B cell (primary cell): Measurements from ENCODE around the gene RASL10B. TPM values are rescaled to one million over a fixed set of nuclear protein-coding genes. Genes with fewer than 3 reads are reported as not detected.

Experiments
- ATAC-seq: fragments of 200-7000 bp; cut with Tn5 transposase; one replicate; pipeline ENCODE4 v1.10.0; 2021; ENCODE audit warnings: low read depth, mild to moderate bottlenecking, moderate number of reproducible peaks, moderate library complexity
- CTCF ChIA-PET: fragments of 350-600 bp; sonication (Branson Sonifier 250); formaldehyde crosslinking; loops from one replicate; lab custom pipeline; 2021; ENCODE audit warnings: antibody characterized with exemption, inconsistent platforms; lab: Charles Lee
- POLR2A ChIA-PET: fragments of 350-600 bp; sonication (Branson Sonifier 250); formaldehyde crosslinking; loops from one replicate; lab custom pipeline; 2021; ENCODE audit warnings: antibody characterized with exemption; lab: Charles Lee
- DNase-seq: peaks from one replicate; pipeline ENCODE4 v3.0.0; 2013
- H2AFZ ChIP-seq: 2 replicates; pipeline ENCODE4 v1.6.1; 2012; ENCODE audit warnings: mild to moderate bottlenecking, low read depth, low read length; ENCODE audit not compliant: insufficient read depth, poor library complexity, severe bottlenecking
- H3K27ac ChIP-seq, 2 donors: 1 replicate in 1 of 2; 2 replicates in 1 of 2; pipeline ENCODE4 v1.5.1; 2012 to 2013; ENCODE audit warnings: low read length in 2 of 2, mild to moderate bottlenecking in 2 of 2, moderate library complexity in 1 of 2
- H3K27me3 ChIP-seq, 4 experiments: fragments of 200-600 bp in 1 of 4; sonication (generic) in 1 of 4; replicated peaks in 1 of 4; 1 replicate in 2 of 4; 2 replicates in 2 of 4; pipeline versions ENCODE4 v1.6.1 to v1.7.0; 2013 to 2016; ENCODE audit warnings: low read length in 3 of 4, mild to moderate bottlenecking in 2 of 4, mixed read lengths in 1 of 4, moderate library complexity in 1 of 4; ENCODE audit not compliant: insufficient read depth in 4 of 4, control insufficient read depth in 3 of 4; ENCODE audit errors: control extremely low read depth in 1 of 4
- H3K36me3 ChIP-seq, 2 experiments: replicated peaks in 1 of 2; 1 replicate in 1 of 2; 2 replicates in 1 of 2; pipeline versions ENCODE4 v1.6.1 to v1.7.1; 2013; ENCODE audit warnings: low read length in 1 of 2; ENCODE audit not compliant: insufficient read depth in 2 of 2, control insufficient read depth in 1 of 2; ENCODE audit errors: control extremely low read depth in 1 of 2, extremely low read depth in 1 of 2
- H3K4me1 ChIP-seq, 2 donors: fragments of 200-600 bp in 1 of 2; sonication (generic) in 1 of 2; 1 replicate in 1 of 2; 2 replicates in 1 of 2; pipeline versions ENCODE4 v1.5.1 to v1.6.1; 2013 to 2017; ENCODE audit warnings: low read length in 2 of 2; ENCODE audit not compliant: control insufficient read depth in 2 of 2, insufficient read depth in 2 of 2
- H3K4me2 ChIP-seq: replicated peaks from 2 replicates; pipeline ENCODE3; 2012; ENCODE audit warnings: mild to moderate bottlenecking, low read depth, low read length; ENCODE audit not compliant: poor library complexity, severe bottlenecking
- H3K4me3 ChIP-seq, 5 experiments: fragments of 200-600 bp in 1 of 5; sonication (generic) in 1 of 5; 1 replicate in 3 of 5; 2 replicates in 2 of 5; pipeline versions ENCODE4 v1.5.1 to v1.7.0; 2011 to 2016; ENCODE audit warnings: low read length in 4 of 5, mild to moderate bottlenecking in 4 of 5, low read depth in 2 of 5, control low read depth in 1 of 5, moderate library complexity in 1 of 5; ENCODE audit not compliant: insufficient read depth in 1 of 5; ENCODE audit errors: control extremely low read depth in 1 of 5, extremely low read depth in 1 of 5
- H3K79me2 ChIP-seq: fragments of 200-600 bp; sonication (generic); one replicate; pipeline ENCODE4 v1.6.0; 2016; ENCODE audit warnings: low read length; ENCODE audit not compliant: control insufficient read depth, insufficient read depth
- H3K9ac ChIP-seq: fragments of 200-600 bp; sonication (generic); 2 replicates; pipeline ENCODE4 v1.6.1; 2017; ENCODE audit warnings: mild to moderate bottlenecking, low read length, moderate library complexity
- H3K9me3 ChIP-seq, 3 donors: one replicate each; pipeline versions ENCODE4 v1.6.1 to v1.7.1; 2013; ENCODE audit warnings: low read length in 2 of 3; ENCODE audit not compliant: control insufficient read depth in 2 of 3, insufficient read depth in 1 of 3; ENCODE audit errors: control extremely low read depth in 1 of 3
- H4K20me1 ChIP-seq: 2 replicates; pipeline ENCODE4 v1.6.0; 2012; ENCODE audit warnings: mild to moderate bottlenecking, low read length; ENCODE audit not compliant: insufficient read depth, control insufficient read depth, poor library complexity, severe bottlenecking
- H3K27ac Mint-ChIP-seq: one replicate; pipeline ENCODE4 v1.8.0; 2021; ENCODE audit warnings: mixed read lengths
- H3K27me3 Mint-ChIP-seq: one replicate; pipeline ENCODE4 v1.8.0; 2021; ENCODE audit warnings: mixed read lengths
- H3K4me1 Mint-ChIP-seq: one replicate; pipeline ENCODE4 v1.8.0; 2021; ENCODE audit warnings: mixed read lengths
- H3K4me3 Mint-ChIP-seq: one replicate; pipeline ENCODE4 v1.8.0; 2021; ENCODE audit warnings: mixed read lengths
- H3K9me3 Mint-ChIP-seq: one replicate; pipeline ENCODE4 v1.8.0; 2022; ENCODE audit warnings: mixed read lengths; ENCODE audit not compliant: insufficient read depth
- EZH2 ChIP-seq: IDR thresholded peaks from 2 replicates; pipeline ENCODE4 v1.6.1; 2012; ENCODE audit warnings: borderline replicate concordance, low read depth, mild to moderate bottlenecking, moderate library complexity, low read length; ENCODE audit not compliant: insufficient read depth, poor library complexity, severe bottlenecking
- WGBS: methylation state at CpG from one replicate; pipeline ENCODE4 v1.1.5; 2013; ENCODE audit warnings: missing lambda C conversion rate; ENCODE audit not compliant: insufficient coverage; 5-methylcytosine and 5-hydroxymethylcytosine counted together
- intact Hi-C: fragments of 100-400 bp; cut with micrococcal nuclease; formaldehyde crosslinking; loops from one replicate; pipeline ENCODE4 v1.10.0; 2022
- polyA plus RNA-seq: library from polyadenylated mRNA; depleted of rRNA; stranded (reverse); fragments of >200 nt; gene quantifications from 2 replicates; pipeline ENCODE4 v1.2.3, GENCODE V29; 2012
- total RNA-seq, 2 donors: library from RNA; stranded (reverse); fragments of 120-200 nt in 1 of 2; gene quantifications; 1 replicate in 1 of 2; 2 replicates in 1 of 2; pipeline versions ENCODE4 v1.2.3 to v1.2.4, GENCODE V29; 2013 to 2022
- TF ChIP-seq, protein P1 (sequence below): fragments of 200-600 bp; IDR thresholded peaks from one replicate; pipeline ENCODE4 v1.8.0; 2022; ENCODE audit warnings: antibody characterized with exemption, mild to moderate bottlenecking

The RASL10B gene
- total and polyA plus RNA-seq, 2 donors (not counting 1 experiment from before 2014, with no cell fraction given): 0.06 TPM; not detected in 1

DNA sequence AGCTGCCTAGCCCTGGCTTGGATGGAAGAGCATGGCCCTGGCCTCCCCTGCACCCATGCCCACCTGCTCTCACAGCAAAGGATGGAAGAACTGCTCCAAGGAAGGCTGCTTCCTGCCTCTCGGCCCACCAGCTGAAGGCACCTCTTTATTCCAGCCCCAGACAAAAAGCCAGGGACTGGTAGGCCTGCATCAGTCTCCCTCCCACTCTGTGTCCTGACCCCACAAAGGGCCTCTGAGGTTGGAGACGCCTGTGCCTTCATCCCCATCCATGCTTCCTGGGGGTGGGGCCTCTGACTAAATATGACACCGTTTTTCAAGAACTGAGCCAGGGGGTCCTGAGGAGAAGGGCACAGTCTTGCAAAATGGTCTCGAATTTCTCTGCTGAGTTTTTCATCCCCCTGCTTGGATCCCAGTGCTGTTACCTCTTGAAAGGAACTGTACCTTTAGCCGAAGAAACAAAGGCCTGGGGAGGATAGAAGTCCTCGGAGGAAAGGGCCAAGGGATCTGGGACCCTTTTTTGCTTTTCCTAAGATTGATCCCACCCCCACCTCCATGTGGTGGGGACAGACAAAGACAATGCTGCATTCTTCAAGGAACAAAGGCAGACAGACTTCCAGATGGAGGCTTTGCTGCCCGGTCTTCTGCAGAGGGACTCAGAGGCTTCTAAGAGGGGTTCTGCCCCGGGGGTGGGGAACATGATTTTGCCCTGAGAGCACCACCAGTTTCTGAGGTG, 34.5 kb downstream of the RASL10B start:
- intact Hi-C loops: loop anchor here (2.0 to 10.0 kb wide), 2 partner anchors 719 to 785 kb away; partner anchors contain the start of genes LIG3 and ZNHIT3
- no peak overlapping the region for H3K4me3 Mint-ChIP-seq
- peaks cover 3% of the 10 kb centered on the region for H3K27me3 Mint-ChIP-seq
- Histone ChIP-seq H3K4me2 (no peak overlapping the region), H4K20me1 (no peaks in the 10 kb centered on the region), H3K4me1 (peaks cover 7 to 13% of the 10 kb centered on the region in 2 donors), H3K4me3 (no peak overlapping the region), H3K79me2 (no peaks in the 10 kb centered on the region), H3K9ac (no peak overlapping the region), H3K27me3 (no peaks in the 10 kb centered on the region), H3K9me3 (peaks cover 0 to 3% (median 0%) of the 10 kb centered on the region in 3 donors), H2AFZ (no peak overlapping the region), H3K27ac (no peak overlapping the region), H3K36me3 (no peaks in the 10 kb centered on the region)
- ChIA-PET CTCF (interaction anchor here (2.0 to 10.2 kb wide), 4 partner anchors 29 to 42 kb away, joined by 23 to 349 read pairs (median 48); partner anchors contain the start of genes MMP28 and TAF15), POLR2A (no interaction called here)
- DNase-seq (no peak), ATAC-seq (no peak)
- H3K27ac Mint-ChIP-seq: no peak overlapping the region
- peaks cover 8% of the 10 kb centered on the region for H3K4me1 Mint-ChIP-seq
- H3K9me3 Mint-ChIP-seq: no peaks in the 10 kb centered on the region
- 92% methylated on average over 5 of the region's 8 CpGs for WGBS
- TF ChIP-seq EZH2: no peak
- TF ChIP-seq, protein P1, sequence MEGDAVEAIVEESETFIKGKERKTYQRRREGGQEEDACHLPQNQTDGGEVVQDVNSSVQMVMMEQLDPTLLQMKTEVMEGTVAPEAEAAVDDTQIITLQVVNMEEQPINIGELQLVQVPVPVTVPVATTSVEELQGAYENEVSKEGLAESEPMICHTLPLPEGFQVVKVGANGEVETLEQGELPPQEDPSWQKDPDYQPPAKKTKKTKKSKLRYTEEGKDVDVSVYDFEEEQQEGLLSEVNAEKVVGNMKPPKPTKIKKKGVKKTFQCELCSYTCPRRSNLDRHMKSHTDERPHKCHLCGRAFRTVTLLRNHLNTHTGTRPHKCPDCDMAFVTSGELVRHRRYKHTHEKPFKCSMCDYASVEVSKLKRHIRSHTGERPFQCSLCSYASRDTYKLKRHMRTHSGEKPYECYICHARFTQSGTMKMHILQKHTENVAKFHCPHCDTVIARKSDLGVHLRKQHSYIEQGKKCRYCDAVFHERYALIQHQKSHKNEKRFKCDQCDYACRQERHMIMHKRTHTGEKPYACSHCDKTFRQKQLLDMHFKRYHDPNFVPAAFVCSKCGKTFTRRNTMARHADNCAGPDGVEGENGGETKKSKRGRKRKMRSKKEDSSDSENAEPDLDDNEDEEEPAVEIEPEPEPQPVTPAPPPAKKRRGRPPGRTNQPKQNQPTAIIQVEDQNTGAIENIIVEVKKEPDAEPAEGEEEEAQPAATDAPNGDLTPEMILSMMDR: no peak

DNA sequence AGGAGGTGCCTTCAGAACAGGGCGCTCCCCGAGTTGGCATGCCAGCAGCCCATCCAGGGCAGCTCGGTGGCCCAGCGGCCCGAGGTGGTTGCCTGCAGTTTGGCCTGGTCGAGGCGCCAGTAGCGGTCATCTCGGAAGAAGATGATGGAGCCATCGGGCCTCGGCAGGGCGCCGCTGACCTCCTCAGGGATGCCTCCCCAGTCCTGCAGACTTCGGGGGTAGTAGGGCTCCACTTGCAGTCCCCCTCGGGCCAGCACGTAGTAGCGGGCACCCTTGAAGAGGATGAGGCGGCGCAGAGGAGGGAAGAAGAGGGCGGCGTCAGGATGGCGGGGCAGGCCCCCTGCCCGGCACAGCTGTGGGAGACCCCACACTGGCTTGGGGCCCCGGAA, 35.0 kb downstream of the RASL10B start:
- Histone ChIP-seq H3K4me3 (no peak overlapping the region), H3K4me2 (no peak overlapping the region), H3K9me3 (peaks cover 0 to 3% (median 0%) of the 10 kb centered on the region in 3 donors), H3K27ac (no peak overlapping the region), H3K79me2 (no peaks in the 10 kb centered on the region), H3K36me3 (no peaks in the 10 kb centered on the region), H2AFZ (no peak overlapping the region), H3K4me1 (peaks cover 7 to 13% of the 10 kb centered on the region in 2 donors), H3K27me3 (no peaks in the 10 kb centered on the region), H4K20me1 (no peaks in the 10 kb centered on the region), H3K9ac (no peak overlapping the region)
- Mint-ChIP-seq H3K4me3 (no peak overlapping the region), H3K9me3 (no peaks in the 10 kb centered on the region), H3K27me3 (peaks cover 3% of the 10 kb centered on the region), H3K27ac (no peak overlapping the region), H3K4me1 (peaks cover 8% of the 10 kb centered on the region)
- no peak for DNase-seq
- TF ChIP-seq EZH2: no peak
- TF ChIP-seq, protein P1: no peak
- intact Hi-C loops: loop anchor here (10.0 kb wide), 1 partner anchor 718 kb away; the partner anchor contains the start of gene ZNHIT3
- 95% methylated on average over 19 of the region's 24 CpGs for WGBS
- POLR2A ChIA-PET: interaction anchor here (1.2 kb wide), 1 partner anchor 42 kb away, joined by 6 read pairs; the partner anchor contains the start of gene TAF15
- CTCF ChIA-PET: interaction anchor here (0.8 to 10.2 kb wide), 6 partner anchors 9 to 50 kb away, joined by 3 to 349 read pairs (median 7); partner anchors contain the start of genes MMP28 and TAF15
- ATAC-seq: no peak
